MM.1S (cell line): ENCODE measurements around the gene SLC25A1.

Experiments used
- CTCF ChIP-seq: fragments of 300-600 bp; sonication (generic); IDR thresholded peaks from 2 replicates; pipeline ENCODE4 v1.5.1; 2016; ENCODE audit warnings: antibody characterized with exemption, low read length, mixed read lengths
- EZH2 ChIP-seq: fragments of 300-600 bp; sonication (generic); optimal IDR thresholded peaks from 2 replicates; pipeline ENCODE3; 2017; ENCODE audit warnings: low read depth, mild to moderate bottlenecking, antibody characterized with exemption, low read length, mixed read lengths
- EZH2phosphoT487 ChIP-seq: fragments of 300-600 bp; sonication (generic); IDR thresholded peaks from 2 replicates; pipeline ENCODE4 v1.6.1; 2018; ENCODE audit warnings: antibody characterized with exemption, low read length

- no peak for TF ChIP-seq CTCF
- no peak for TF ChIP-seq EZH2
- no peak for TF ChIP-seq EZH2phosphoT487
These were observed 2.3 kb downstream of the SLC25A1 start for GRCh38 chr22:19176175-19176643.
